K562 (cell line): ENCODE measurements around the gene B9D2. TPM values are rescaled to one million over a fixed set of nuclear protein-coding genes. Genes with fewer than 3 reads are reported as not detected.

Experiments
- CEBPB ChIP-seq: fragments of 450-650 bp; IDR thresholded peaks from 2 replicates; pipeline ENCODE4 v1.6.1; 2016; ENCODE audit warnings: missing genetic modification characterization, missing compliant biosample characterization
- GTF2B ChIP-seq: IDR thresholded peaks from 2 replicates; pipeline ENCODE4 v1.6.1; 2011; ENCODE audit not compliant: insufficient read length; ENCODE audit errors: extremely low read depth
- MCM5 ChIP-seq: fragments of 450-650 bp; IDR thresholded peaks from 2 replicates; pipeline ENCODE4 v1.6.1; 2016; ENCODE audit warnings: low read depth
- MYNN ChIP-seq, 2 experiments: sonication (generic); formaldehyde crosslinking in 1 of 2; IDR thresholded peaks; 2 replicates each; pipeline versions ENCODE4 v1.5.0 to v1.6.1; 2016 to 2020; ENCODE audit warnings: antibody characterized with exemption in 1 of 2, missing genetic modification reagents in 1 of 2
- NFYB ChIP-seq: IDR thresholded peaks from 2 replicates; pipeline ENCODE4 v1.6.1; 2011; ENCODE audit warnings: mild to moderate bottlenecking, moderate library complexity; ENCODE audit not compliant: insufficient read length; ENCODE audit errors: extremely low read depth
- SFPQ ChIP-seq: fragments of 200-400 bp; formaldehyde crosslinking; IDR thresholded peaks from 2 replicates; pipeline ENCODE4 v1.6.1; 2017; ENCODE audit warnings: mild to moderate bottlenecking, low read depth, low read length, moderate library complexity
- TAF7 ChIP-seq: fragments of 450-650 bp; IDR thresholded peaks from 2 replicates; pipeline ENCODE4 v1.6.1; 2016; ENCODE audit warnings: missing genetic modification characterization, missing compliant biosample characterization
- XRCC5 ChIP-seq: fragments of 200-400 bp; formaldehyde crosslinking; IDR thresholded peaks from 2 replicates; pipeline ENCODE4 v1.6.1; 2017; ENCODE audit warnings: low read depth, mild to moderate bottlenecking, low read length
- polyA plus RNA-seq, 8 experiments: library from polyadenylated mRNA; depleted of rRNA in 4 of 8; stranded (reverse) in 5 of 8; unstranded in 3 of 8; fragments of >200 nt; fragmentation: Nextera tagmentation in 2 of 8; fragmentation: Illumina TruSeq in 1 of 8; extraction: Ambion mirVana in 2 of 8; extraction: Trizol in 1 of 8; gene quantifications; 2 replicates each; pipeline versions ENCODE4 v1.2.1 to v1.2.3, GENCODE V29; 2011 to 2014; ENCODE audit warnings: inconsistent platforms in 1 of 8, missing spikeins in 1 of 8
- total RNA-seq, 7 experiments: library from RNA; depleted of rRNA in 6 of 7; stranded (reverse); fragments of >200 nt in 6 of 7; fragmentation: Illumina TruSeq in 2 of 7; extraction: Trizol in 2 of 7; gene quantifications; 2 replicates each; pipeline versions ENCODE4 v1.2.1 to v1.2.3, GENCODE V29; 2011 to 2021; ENCODE audit warnings: low replicate concordance in 1 of 7
- TF ChIP-seq, protein P1 (sequence below): sonication (generic); formaldehyde crosslinking; IDR thresholded peaks from 2 replicates; pipeline ENCODE4 v1.8.1; 2023; ENCODE audit warnings: mild to moderate bottlenecking, missing genetic modification reagents
- TF ChIP-seq, protein P2 (sequence below): fragments of 200-600 bp; sonication (generic); IDR thresholded peaks from one replicate; pipeline ENCODE4 v1.6.1; 2012; ENCODE audit warnings: mild to moderate bottlenecking, low read depth, low read length, inconsistent platforms

B9D2 gene
- total and polyA plus RNA-seq, 9 of the 15 experiments (the other 6 are each of a cell fraction or from before 2014, with no cell fraction given): 0.83 to 6.9 (median 2.8) TPM

DNA sequence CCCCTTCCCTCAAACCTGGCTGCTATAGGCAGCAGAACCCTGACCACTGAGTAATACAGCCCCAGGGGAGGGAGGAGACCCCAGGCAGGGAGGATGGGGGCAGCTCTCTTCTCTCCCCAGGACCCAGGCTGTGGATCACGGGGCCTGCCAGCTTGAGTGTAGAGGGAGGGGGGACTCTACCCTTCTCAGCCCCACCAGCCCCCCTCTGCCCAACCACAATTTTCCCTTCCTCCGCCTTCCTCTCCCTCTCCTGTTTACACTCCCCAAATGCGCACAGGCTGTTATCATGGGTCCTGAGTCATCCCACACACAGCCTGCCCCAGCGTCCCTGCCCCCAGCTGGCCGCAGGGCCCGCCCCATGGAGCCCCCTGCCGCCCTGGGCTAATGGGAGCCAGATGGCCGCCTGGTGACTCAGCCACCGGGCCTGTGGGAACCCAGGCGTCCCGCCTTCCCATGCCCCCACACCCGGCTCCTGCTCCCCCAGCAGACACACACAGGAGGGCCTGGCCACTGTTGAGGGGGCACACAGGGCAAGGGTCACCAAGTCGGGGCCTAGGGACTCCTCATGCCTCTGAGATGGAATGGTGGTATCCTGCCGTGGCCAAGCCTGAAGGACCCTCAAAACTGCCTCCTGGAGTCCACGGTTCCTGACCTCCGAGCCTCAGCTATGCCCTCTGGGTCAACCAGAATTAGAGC is 40.4 kb downstream of the B9D2 start (continued):
- TF ChIP-seq TAF7 (tag) (no peak), SFPQ (no peak), MCM5 (no peak), XRCC5 (no peak; the same call in 1 of the 2 replicates), GTF2B (no peak), CEBPB (no peak), NFYB (no peak), MYNN (IDR thresholded peaks at IDR 0.05) (peak; percentile 95), MYNN (CRISPR knock-in tag; IDR thresholded peaks at IDR 0.05) (no peak)
- TF ChIP-seq, protein P1, sequence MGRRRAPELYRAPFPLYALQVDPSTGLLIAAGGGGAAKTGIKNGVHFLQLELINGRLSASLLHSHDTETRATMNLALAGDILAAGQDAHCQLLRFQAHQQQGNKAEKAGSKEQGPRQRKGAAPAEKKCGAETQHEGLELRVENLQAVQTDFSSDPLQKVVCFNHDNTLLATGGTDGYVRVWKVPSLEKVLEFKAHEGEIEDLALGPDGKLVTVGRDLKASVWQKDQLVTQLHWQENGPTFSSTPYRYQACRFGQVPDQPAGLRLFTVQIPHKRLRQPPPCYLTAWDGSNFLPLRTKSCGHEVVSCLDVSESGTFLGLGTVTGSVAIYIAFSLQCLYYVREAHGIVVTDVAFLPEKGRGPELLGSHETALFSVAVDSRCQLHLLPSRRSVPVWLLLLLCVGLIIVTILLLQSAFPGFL (CRISPR knock-in tag): 0 out of 2 replicates have a peak, but pooled peaks have one; percentile 30
- TF ChIP-seq, protein P2, sequence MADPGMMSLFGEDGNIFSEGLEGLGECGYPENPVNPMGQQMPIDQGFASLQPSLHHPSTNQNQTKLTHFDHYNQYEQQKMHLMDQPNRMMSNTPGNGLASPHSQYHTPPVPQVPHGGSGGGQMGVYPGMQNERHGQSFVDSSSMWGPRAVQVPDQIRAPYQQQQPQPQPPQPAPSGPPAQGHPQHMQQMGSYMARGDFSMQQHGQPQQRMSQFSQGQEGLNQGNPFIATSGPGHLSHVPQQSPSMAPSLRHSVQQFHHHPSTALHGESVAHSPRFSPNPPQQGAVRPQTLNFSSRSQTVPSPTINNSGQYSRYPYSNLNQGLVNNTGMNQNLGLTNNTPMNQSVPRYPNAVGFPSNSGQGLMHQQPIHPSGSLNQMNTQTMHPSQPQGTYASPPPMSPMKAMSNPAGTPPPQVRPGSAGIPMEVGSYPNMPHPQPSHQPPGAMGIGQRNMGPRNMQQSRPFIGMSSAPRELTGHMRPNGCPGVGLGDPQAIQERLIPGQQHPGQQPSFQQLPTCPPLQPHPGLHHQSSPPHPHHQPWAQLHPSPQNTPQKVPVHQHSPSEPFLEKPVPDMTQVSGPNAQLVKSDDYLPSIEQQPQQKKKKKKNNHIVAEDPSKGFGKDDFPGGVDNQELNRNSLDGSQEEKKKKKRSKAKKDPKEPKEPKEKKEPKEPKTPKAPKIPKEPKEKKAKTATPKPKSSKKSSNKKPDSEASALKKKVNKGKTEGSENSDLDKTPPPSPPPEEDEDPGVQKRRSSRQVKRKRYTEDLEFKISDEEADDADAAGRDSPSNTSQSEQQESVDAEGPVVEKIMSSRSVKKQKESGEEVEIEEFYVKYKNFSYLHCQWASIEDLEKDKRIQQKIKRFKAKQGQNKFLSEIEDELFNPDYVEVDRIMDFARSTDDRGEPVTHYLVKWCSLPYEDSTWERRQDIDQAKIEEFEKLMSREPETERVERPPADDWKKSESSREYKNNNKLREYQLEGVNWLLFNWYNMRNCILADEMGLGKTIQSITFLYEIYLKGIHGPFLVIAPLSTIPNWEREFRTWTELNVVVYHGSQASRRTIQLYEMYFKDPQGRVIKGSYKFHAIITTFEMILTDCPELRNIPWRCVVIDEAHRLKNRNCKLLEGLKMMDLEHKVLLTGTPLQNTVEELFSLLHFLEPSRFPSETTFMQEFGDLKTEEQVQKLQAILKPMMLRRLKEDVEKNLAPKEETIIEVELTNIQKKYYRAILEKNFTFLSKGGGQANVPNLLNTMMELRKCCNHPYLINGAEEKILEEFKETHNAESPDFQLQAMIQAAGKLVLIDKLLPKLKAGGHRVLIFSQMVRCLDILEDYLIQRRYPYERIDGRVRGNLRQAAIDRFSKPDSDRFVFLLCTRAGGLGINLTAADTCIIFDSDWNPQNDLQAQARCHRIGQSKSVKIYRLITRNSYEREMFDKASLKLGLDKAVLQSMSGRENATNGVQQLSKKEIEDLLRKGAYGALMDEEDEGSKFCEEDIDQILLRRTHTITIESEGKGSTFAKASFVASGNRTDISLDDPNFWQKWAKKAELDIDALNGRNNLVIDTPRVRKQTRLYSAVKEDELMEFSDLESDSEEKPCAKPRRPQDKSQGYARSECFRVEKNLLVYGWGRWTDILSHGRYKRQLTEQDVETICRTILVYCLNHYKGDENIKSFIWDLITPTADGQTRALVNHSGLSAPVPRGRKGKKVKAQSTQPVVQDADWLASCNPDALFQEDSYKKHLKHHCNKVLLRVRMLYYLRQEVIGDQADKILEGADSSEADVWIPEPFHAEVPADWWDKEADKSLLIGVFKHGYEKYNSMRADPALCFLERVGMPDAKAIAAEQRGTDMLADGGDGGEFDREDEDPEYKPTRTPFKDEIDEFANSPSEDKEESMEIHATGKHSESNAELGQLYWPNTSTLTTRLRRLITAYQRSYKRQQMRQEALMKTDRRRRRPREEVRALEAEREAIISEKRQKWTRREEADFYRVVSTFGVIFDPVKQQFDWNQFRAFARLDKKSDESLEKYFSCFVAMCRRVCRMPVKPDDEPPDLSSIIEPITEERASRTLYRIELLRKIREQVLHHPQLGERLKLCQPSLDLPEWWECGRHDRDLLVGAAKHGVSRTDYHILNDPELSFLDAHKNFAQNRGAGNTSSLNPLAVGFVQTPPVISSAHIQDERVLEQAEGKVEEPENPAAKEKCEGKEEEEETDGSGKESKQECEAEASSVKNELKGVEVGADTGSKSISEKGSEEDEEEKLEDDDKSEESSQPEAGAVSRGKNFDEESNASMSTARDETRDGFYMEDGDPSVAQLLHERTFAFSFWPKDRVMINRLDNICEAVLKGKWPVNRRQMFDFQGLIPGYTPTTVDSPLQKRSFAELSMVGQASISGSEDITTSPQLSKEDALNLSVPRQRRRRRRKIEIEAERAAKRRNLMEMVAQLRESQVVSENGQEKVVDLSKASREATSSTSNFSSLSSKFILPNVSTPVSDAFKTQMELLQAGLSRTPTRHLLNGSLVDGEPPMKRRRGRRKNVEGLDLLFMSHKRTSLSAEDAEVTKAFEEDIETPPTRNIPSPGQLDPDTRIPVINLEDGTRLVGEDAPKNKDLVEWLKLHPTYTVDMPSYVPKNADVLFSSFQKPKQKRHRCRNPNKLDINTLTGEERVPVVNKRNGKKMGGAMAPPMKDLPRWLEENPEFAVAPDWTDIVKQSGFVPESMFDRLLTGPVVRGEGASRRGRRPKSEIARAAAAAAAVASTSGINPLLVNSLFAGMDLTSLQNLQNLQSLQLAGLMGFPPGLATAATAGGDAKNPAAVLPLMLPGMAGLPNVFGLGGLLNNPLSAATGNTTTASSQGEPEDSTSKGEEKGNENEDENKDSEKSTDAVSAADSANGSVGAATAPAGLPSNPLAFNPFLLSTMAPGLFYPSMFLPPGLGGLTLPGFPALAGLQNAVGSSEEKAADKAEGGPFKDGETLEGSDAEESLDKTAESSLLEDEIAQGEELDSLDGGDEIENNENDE: no peak
